HepG2 (cell line): ENCODE measurements around the gene TMEM270. TPM values are rescaled to one million over a fixed set of nuclear protein-coding genes. Genes with fewer than 3 reads are reported as not detected.
A peak's percentile ranks its signal among the peaks of the same experiment; 100 is the strongest.

Source experiments
- ATAC-seq: fragments of 200-7000 bp; cut with Tn5 transposase; 3 replicates; pipeline ENCODE4 v1.9.1; 2020; ENCODE audit warnings: mild to moderate bottlenecking, moderate library complexity
- BruUV-seq: library from RNA; stranded (reverse); fragments of 400-500 nt; replicated peaks from 2 replicates; lab custom pipeline; 2021; lab: Mats Ljungman, UMichigan
- CTCF ChIA-PET: fragments of 300-600 bp; formaldehyde crosslinking; extraction: SDS; loops from one replicate; lab custom pipeline; 2021; ENCODE audit warnings: low total read pairs, inconsistent platforms, low intra/inter-chr PET ratio; lab: Yijun Ruan, JAX
- POLR2A ChIA-PET: fragments of 350-600 bp; sonication (Branson Sonifier 250); formaldehyde crosslinking; loops from one replicate; lab custom pipeline; 2020; ENCODE audit warnings: antibody characterized with exemption, inconsistent platforms; lab: Yijun Ruan, JAX
- DNase-seq: peaks from one replicate; pipeline ENCODE4 v3.0.0-alpha.2; 2015; ENCODE audit warnings: low spot score
- FAIRE-seq: peaks from 3 replicates; lab custom pipeline; 2011; peaks lifted over from hg19 to GRCh38; lab: Jason Lieb, UNC
- H2AFZ ChIP-seq: one replicate; pipeline ENCODE4 v1.6.1; 2011; ENCODE audit warnings: low read length, inconsistent platforms
- H3K27ac ChIP-seq: fragments of 300-600 bp; 3 replicates; pipeline ENCODE4 v1.8.0; 2011; ENCODE audit warnings: mixed run types, mild to moderate bottlenecking, mixed read lengths, low read length, inconsistent platforms; ENCODE audit not compliant: insufficient read depth; ENCODE audit errors: extremely low read length
- H3K27me3 ChIP-seq, 2 experiments: fragments of 200-600 bp in 1 of 2; 2 replicates in 1 of 2; 3 replicates in 1 of 2; pipeline versions ENCODE4 v1.6.0 to v1.8.0; 2011; ENCODE audit warnings: low read length in 2 of 2, mild to moderate bottlenecking in 2 of 2, moderate library complexity in 2 of 2, inconsistent platforms in 1 of 2; ENCODE audit not compliant: insufficient read depth in 2 of 2, control insufficient read depth in 1 of 2
- H3K36me3 ChIP-seq, 2 experiments: fragments of 200-600 bp in 1 of 2; replicated peaks in 1 of 2; 2 replicates in 1 of 2; 3 replicates in 1 of 2; pipeline versions ENCODE4 v1.5.1 to v1.8.0; 2011; ENCODE audit warnings: low read length in 2 of 2, inconsistent platforms in 1 of 2; ENCODE audit not compliant: insufficient read depth in 2 of 2, control insufficient read depth in 1 of 2
- H3K4me1 ChIP-seq: 2 replicates; pipeline ENCODE4 v1.5.1; 2012; ENCODE audit warnings: low read length, inconsistent platforms; ENCODE audit not compliant: insufficient read depth
- H3K4me2 ChIP-seq: 2 replicates; pipeline ENCODE4 v1.6.0; 2011; ENCODE audit warnings: low read depth, low read length, inconsistent platforms
- H3K4me3 ChIP-seq, 3 experiments: fragments of 200-600 bp in 1 of 3; sonication (generic), shearing (Covaris generic) in 1 of 3; replicated peaks in 1 of 3; 2 replicates each; pipeline ENCODE4 v1.5.1; 2011 to 2016; ENCODE audit warnings: low read length in 3 of 3, inconsistent platforms in 2 of 3, low read depth in 2 of 3, mild to moderate bottlenecking in 2 of 3, control low read depth in 1 of 3, mixed read lengths in 1 of 3; ENCODE audit not compliant: insufficient read depth in 1 of 3
- H3K79me2 ChIP-seq: one replicate; pipeline ENCODE4 v1.6.1; 2011; ENCODE audit warnings: low read length, inconsistent platforms; ENCODE audit not compliant: insufficient read depth
- H3K9ac ChIP-seq: 2 replicates; pipeline ENCODE4 v1.6.0; 2011; ENCODE audit warnings: mild to moderate bottlenecking, low read depth, low read length, inconsistent platforms; ENCODE audit not compliant: insufficient read depth
- H3K9me3 ChIP-seq: 2 replicates; pipeline ENCODE4 v1.5.1; 2012; ENCODE audit warnings: mild to moderate bottlenecking, low read length
- H4K20me1 ChIP-seq: 2 replicates; pipeline ENCODE4 v1.6.0; 2011; ENCODE audit warnings: inconsistent platforms, mild to moderate bottlenecking, low read length, moderate library complexity; ENCODE audit not compliant: insufficient read depth
- DBP ChIP-seq: sonication (generic); formaldehyde crosslinking; IDR thresholded peaks from 2 replicates; pipeline ENCODE4 v1.4.0; 2020; ENCODE audit warnings: missing genetic modification reagents; ENCODE audit errors: not compliant biosample characterization
- HNRNPLL ChIP-seq: fragments of 200-400 bp; formaldehyde crosslinking; IDR thresholded peaks from 2 replicates; pipeline ENCODE4 v1.6.1; 2017; ENCODE audit warnings: mild to moderate bottlenecking, low read depth, low read length; ENCODE audit not compliant: poor library complexity, severe bottlenecking
- MNT ChIP-seq: fragments of 450-650 bp; IDR thresholded peaks from 2 replicates; pipeline ENCODE4 v1.6.1; 2016
- NFKB2 ChIP-seq: sonication (generic); formaldehyde crosslinking; IDR thresholded peaks from 2 replicates; pipeline ENCODE4 v1.4.0; 2020; ENCODE audit warnings: missing genetic modification reagents, borderline replicate concordance
- NONO ChIP-seq, 2 experiments: fragments of 450-650 bp in 1 of 2; sonication (generic) in 1 of 2; formaldehyde crosslinking in 1 of 2; IDR thresholded peaks in 1 of 2; conservative IDR thresholded peaks in 1 of 2; 2 replicates each; pipeline versions ENCODE4 v1.6.1 to v1.8.0; 2017 to 2022; ENCODE audit warnings: mild to moderate bottlenecking in 1 of 2, missing genetic modification reagents in 1 of 2, moderate library complexity in 1 of 2
- RAD51 ChIP-seq: fragments of 450-650 bp; IDR thresholded peaks from 2 replicates; pipeline ENCODE4 v1.6.1; 2016; ENCODE audit warnings: borderline replicate concordance
- UBTF ChIP-seq: sonication (generic); formaldehyde crosslinking; IDR thresholded peaks from 2 replicates; pipeline ENCODE4 v1.4.0; 2020; ENCODE audit warnings: mild to moderate bottlenecking, missing genetic modification reagents
- ZFP36 ChIP-seq: fragments of 150-350 bp; IDR thresholded peaks from 2 replicates; pipeline ENCODE4 v1.6.1; 2018; ENCODE audit warnings: borderline replicate concordance, low read length, low read depth; ENCODE audit not compliant: partially characterized antibody
- WGBS: methylation state at CpG from one replicate; pipeline ENCODE4 v1.1.6; 2017; ENCODE audit warnings: low lambda C conversion rate; 5-methylcytosine and 5-hydroxymethylcytosine counted together
- in situ Hi-C: cut with HindIII; loops from 2 replicates; pipeline ENCODE4 v1.10.0; 2017; ENCODE audit warnings: low pct_unique_long_range_greater_than_20kb; ENCODE audit not compliant: extremely low pct_ligation_motif_present
- intact Hi-C: fragments of 100-400 bp; cut with micrococcal nuclease; formaldehyde crosslinking; loops from one replicate; pipeline ENCODE4 v1.10.0; 2022; ENCODE audit not compliant: unreplicated experiment
- polyA plus RNA-seq, 8 experiments: library from polyadenylated mRNA; depleted of rRNA in 3 of 8; stranded (reverse) in 7 of 8; unstranded in 1 of 8; fragments of >200 nt; fragmentation: Illumina TruSeq in 4 of 8; extraction: Trizol in 4 of 8; gene quantifications; 2 replicates each; pipeline versions ENCODE4 v1.2.1 to v1.2.3, GENCODE V29; 2011 to 2016; ENCODE audit warnings: low read depth in 4 of 8, missing spikeins in 1 of 8, mixed read lengths in 1 of 8; ENCODE audit not compliant: insufficient read depth in 1 of 8
- total RNA-seq, 5 experiments: library from RNA; depleted of rRNA; stranded (reverse); fragments of >200 nt; fragmentation: Illumina TruSeq; extraction: Trizol; gene quantifications; 2 replicates each; pipeline ENCODE4 v1.2.3, GENCODE V29; 2016; ENCODE audit warnings: low read depth in 1 of 5

Gene TMEM270
- total and polyA plus RNA-seq, 2 of the 13 experiments (the other 11 are each of a cell fraction or from before 2014, with no cell fraction given) = not detected

- TF ChIP-seq NONO (IDR thresholded peaks at IDR 0.05) = no peak
- no peak for TF ChIP-seq NONO (CRISPR knock-in tag; conservative IDR thresholded peaks at IDR 0.05)
Observed at GRCh38 chr7:73894166-73894565, 33.2 kb downstream of the TMEM270 start (continued).

GRCh38 chr7:73894733-73895551 is 34.0 kb downstream of the TMEM270 start:
- in situ Hi-C loops = no loop called here
- H3K27ac ChIP-seq = no peak overlapping the region
- intact Hi-C loops = loop anchor here (10.0 kb wide), 1 partner anchor 60 kb away; no protein-coding TSS in a partner anchor
- POLR2A ChIA-PET = no interaction called here
- no peaks in the 10 kb centered on the region for H3K79me2 ChIP-seq
- H3K4me3 ChIP-seq = no peak overlapping the region
- no peak for DNase-seq
- H3K9ac ChIP-seq = no peak overlapping the region
- no peaks in the 10 kb centered on the region for H4K20me1 ChIP-seq
- H2AFZ ChIP-seq = no peak overlapping the region
- no TSS peak for BruUV-seq
- H3K9me3 ChIP-seq = peaks cover 8% of the 10 kb centered on the region
- H3K4me2 ChIP-seq = no peak overlapping the region
- peak; percentile 41; the same call in 1 of the 3 replicates for ATAC-seq
- no peaks in the 10 kb centered on the region for H3K36me3 ChIP-seq
- no peak for FAIRE-seq
- H3K4me1 ChIP-seq = no peaks in the 10 kb centered on the region
- peaks cover 2 to 38% of the 10 kb centered on the region in 2 experiments; a peak in 4 of 5 replicates for H3K27me3 ChIP-seq
- WGBS = 24% methylated on average over 7 of the region's 20 CpGs
- CTCF ChIA-PET = no interaction called here
- TF ChIP-seq UBTF (CRISPR knock-in tag) (no peak), NFKB2 (CRISPR knock-in tag) (no peak), DBP (CRISPR knock-in tag) (no peak), RAD51 (no peak), MNT (no peak), HNRNPLL (no peak), ZFP36 (no peak)
